Activated T-cell treated with anti-CD3 and anti-CD28 coated beads, Interleukin-2, amount 50 U/mL, for 24 hours (primary cell): Measurements from ENCODE around the gene GBA3.

Source experiments
- DNase-seq: peaks from one replicate; pipeline ENCODE4 v3.0.0-alpha.2; 2020
- H3K27ac Mint-ChIP-seq: 2 replicates; pipeline ENCODE4 v1.8.0; 2020; ENCODE audit warnings: mild to moderate bottlenecking, mixed read lengths
- H3K27me3 Mint-ChIP-seq: 2 replicates; pipeline ENCODE4 v1.8.0; 2020; ENCODE audit warnings: mixed read lengths
- H3K36me3 Mint-ChIP-seq: 2 replicates; pipeline ENCODE4 v1.8.0; 2020; ENCODE audit warnings: low read depth, mixed read lengths
- H3K4me1 Mint-ChIP-seq: 2 replicates; pipeline ENCODE4 v1.8.0; 2020; ENCODE audit warnings: low read depth, mixed read lengths
- H3K4me3 Mint-ChIP-seq: 2 replicates; pipeline ENCODE4 v1.8.0; 2020; ENCODE audit warnings: mild to moderate bottlenecking, moderate library complexity, mixed read lengths
- H3K9me3 Mint-ChIP-seq: 2 replicates; pipeline ENCODE4 v1.8.0; 2020; ENCODE audit warnings: mixed read lengths

GBA3 gene

DNA sequence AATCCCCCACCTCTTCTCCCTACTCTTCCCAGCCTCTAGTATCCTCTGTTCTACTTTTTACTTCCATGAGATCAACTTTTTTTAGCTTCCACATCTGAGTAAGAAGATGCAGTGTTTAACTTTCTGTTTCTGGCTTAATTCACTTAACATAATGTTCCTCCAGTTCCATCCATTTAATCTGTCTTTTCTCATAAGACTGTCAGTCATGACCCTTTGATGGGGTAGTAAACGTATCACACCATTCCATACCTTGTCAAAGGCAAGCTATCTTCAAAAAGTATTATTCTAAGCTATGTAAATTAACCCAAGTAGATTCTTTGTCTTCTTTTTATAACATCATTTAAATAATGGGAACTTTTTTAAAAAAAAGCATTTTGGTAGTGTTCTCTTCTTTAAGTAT lies 15.0 kb upstream of the GBA3 start:
- H3K4me3 Mint-ChIP-seq, result no peak overlapping the region
- H3K9me3 Mint-ChIP-seq, result no peaks in the 10 kb centered on the region
- H3K4me1 Mint-ChIP-seq, result peaks cover 47% of the 10 kb centered on the region
- H3K36me3 Mint-ChIP-seq, result no peaks in the 10 kb centered on the region
- no peak overlapping the region for H3K27ac Mint-ChIP-seq
- no peak for DNase-seq
- no peaks in the 10 kb centered on the region for H3K27me3 Mint-ChIP-seq

GRCh38 chr4:22678940-22679854 lies 13.5 kb upstream of the GBA3 start:
- no peaks in the 10 kb centered on the region for H3K9me3 Mint-ChIP-seq
- H3K36me3 Mint-ChIP-seq, result no peaks in the 10 kb centered on the region
- no peak overlapping the region for H3K4me3 Mint-ChIP-seq
- DNase-seq, result no peak
- peaks cover 39% of the 10 kb centered on the region for H3K4me1 Mint-ChIP-seq
- H3K27ac Mint-ChIP-seq, result no peak overlapping the region
- H3K27me3 Mint-ChIP-seq, result no peaks in the 10 kb centered on the region

DNA sequence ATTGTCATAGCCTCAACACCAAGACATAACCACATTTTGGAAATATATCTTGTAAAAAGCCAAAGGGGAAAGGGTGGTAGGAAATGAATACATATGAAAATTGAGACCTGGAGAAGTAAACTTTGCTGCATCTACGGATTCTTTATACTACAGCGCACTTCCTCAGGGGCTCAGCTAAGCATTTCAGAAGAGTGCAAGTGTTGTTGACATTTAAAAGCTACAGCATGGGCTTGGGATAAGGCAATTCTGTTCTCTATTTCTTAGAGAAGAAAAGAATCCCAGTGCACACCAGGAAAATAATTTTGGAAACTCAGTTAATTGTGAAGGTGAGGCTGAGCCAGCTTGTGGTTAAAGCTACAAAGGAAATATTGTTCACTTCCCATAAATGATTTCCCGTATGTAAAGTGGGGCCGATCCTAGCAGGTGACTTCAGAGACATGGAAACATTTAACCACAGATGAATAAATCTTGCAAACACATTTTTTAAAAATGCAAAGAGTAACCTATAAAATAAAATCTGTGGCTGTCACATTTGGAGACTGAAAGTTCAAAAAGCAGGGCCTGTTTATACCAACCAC lies 12.6 kb upstream of the GBA3 start:
- no peaks in the 10 kb centered on the region for H3K9me3 Mint-ChIP-seq
- DNase-seq, result no peak
- no peak overlapping the region for H3K4me3 Mint-ChIP-seq
- H3K4me1 Mint-ChIP-seq, result peaks cover 34% of the 10 kb centered on the region
- no peak overlapping the region for H3K27ac Mint-ChIP-seq
- H3K27me3 Mint-ChIP-seq, result no peaks in the 10 kb centered on the region
- H3K36me3 Mint-ChIP-seq, result no peaks in the 10 kb centered on the region

GRCh38 chr4:22683726-22684125 lies 9.0 kb upstream of the GBA3 start:
- Mint-ChIP-seq H3K9me3 (no peaks in the 10 kb centered on the region), H3K27ac (no peak overlapping the region), H3K4me3 (no peak overlapping the region), H3K4me1 (peaks cover 20% of the 10 kb centered on the region), H3K27me3 (no peaks in the 10 kb centered on the region), H3K36me3 (no peaks in the 10 kb centered on the region)
- DNase-seq, result no peak

GRCh38 chr4:22686141-22686540 lies 6.6 kb upstream of the GBA3 start:
- no peak overlapping the region for H3K4me3 Mint-ChIP-seq
- no peaks in the 10 kb centered on the region for H3K27me3 Mint-ChIP-seq
- H3K36me3 Mint-ChIP-seq, result no peaks in the 10 kb centered on the region
- H3K27ac Mint-ChIP-seq, result no peak overlapping the region
- no peak for DNase-seq
- no peaks in the 10 kb centered on the region for H3K9me3 Mint-ChIP-seq
- peaks cover 13% of the 10 kb centered on the region for H3K4me1 Mint-ChIP-seq

DNA sequence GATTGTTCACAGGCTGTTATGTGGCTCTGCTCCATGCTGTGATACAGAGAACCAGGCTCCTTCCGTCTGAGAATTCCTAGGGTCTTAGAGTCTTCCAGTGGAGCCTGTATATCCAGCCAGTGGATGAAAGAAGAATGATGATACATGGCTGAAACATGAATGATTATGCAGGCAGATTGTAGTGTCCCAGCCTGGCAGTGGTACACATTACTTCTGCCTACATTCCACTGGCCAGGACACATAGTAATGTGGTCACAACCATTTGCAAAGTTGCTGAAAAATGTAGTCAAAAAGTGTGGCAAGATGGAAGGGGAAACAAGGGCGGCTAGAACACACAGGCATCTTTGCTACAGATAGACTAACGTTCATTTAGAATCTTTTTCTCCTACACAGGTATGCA lies 4.5 kb upstream of the GBA3 start:
- Mint-ChIP-seq H3K27ac (no peak overlapping the region), H3K9me3 (no peaks in the 10 kb centered on the region), H3K4me1 (peaks cover 13% of the 10 kb centered on the region), H3K36me3 (no peaks in the 10 kb centered on the region), H3K4me3 (no peak overlapping the region), H3K27me3 (no peaks in the 10 kb centered on the region)
- DNase-seq, result no peak

- H3K4me3 Mint-ChIP-seq, result no peak overlapping the region
- DNase-seq, result no peak
- no peaks in the 10 kb centered on the region for H3K9me3 Mint-ChIP-seq
- H3K27me3 Mint-ChIP-seq, result no peaks in the 10 kb centered on the region
- no peak overlapping the region for H3K27ac Mint-ChIP-seq
- no peaks in the 10 kb centered on the region for H3K36me3 Mint-ChIP-seq
- H3K4me1 Mint-ChIP-seq, result peaks cover 13% of the 10 kb centered on the region
Measured at GRCh38 chr4:22689428-22689827, 3.3 kb upstream of the GBA3 start.

DNA sequence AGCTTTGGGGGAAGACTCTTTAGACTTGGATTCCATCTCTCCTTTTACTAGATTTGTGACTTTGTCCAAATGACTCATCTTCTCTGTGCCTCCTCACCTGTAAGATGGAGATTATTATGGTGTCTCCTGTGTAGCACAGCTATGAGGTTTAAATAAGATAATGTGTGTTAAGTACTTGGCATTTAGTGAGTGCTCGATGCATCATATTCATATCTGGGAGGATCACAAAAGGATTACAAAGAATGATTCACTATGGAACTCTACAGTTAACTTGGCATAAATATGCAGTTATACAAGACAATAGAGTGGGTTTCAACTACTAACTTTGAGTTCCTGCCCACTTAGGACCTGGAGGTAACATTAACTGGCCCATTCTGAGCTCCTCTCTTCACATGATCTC lies 2.3 kb downstream of the GBA3 start:
- Mint-ChIP-seq H3K27ac (no peak overlapping the region), H3K4me3 (no peak overlapping the region), H3K27me3 (no peaks in the 10 kb centered on the region), H3K36me3 (no peaks in the 10 kb centered on the region), H3K9me3 (no peaks in the 10 kb centered on the region), H3K4me1 (peaks cover 2% of the 10 kb centered on the region)
- DNase-seq, result no peak

DNA sequence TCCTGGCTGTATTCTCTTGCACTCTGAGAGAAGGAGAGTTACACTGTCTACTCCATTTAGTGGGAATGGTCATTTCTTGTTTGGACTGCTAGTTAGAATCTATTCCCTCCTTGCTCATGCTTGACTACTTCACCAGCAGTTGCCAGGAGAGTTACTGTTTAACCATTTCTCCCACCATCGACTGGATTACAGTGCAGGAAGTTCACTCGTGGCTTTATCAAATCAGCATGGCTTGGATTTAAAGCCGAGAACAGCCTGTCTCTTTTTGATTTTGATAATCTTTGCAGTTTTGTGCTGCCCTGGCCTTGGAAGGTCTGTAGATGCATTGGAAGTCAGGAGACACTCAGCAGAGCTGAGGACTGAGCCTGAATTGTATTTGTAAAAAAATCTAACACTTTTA lies 3.2 kb downstream of the GBA3 start:
- Mint-ChIP-seq H3K27ac (no peak overlapping the region), H3K4me1 (no peaks in the 10 kb centered on the region), H3K4me3 (no peak overlapping the region), H3K9me3 (peaks cover 6% of the 10 kb centered on the region), H3K36me3 (no peaks in the 10 kb centered on the region), H3K27me3 (no peaks in the 10 kb centered on the region)
- no peak for DNase-seq

DNA sequence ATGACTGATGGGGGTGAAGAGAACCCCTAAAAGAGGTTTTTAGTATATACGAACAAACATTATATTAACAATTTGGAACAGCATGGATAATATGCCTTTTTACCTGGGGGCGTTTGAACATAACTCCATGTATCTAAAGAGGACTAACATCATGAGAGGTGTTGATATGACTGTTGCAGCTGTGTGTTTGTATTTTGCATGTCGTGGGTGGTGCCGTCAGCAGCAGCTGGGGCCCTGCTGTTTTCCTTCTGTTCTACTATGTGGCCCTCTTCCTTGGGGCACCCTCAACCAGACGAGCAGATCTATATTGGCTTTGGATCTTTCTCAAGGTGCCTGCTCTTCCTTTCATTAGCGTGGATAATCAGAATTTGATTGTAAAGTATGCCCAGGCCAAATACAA lies 11.2 kb downstream of the GBA3 start:
- Mint-ChIP-seq H3K4me3 (no peak overlapping the region), H3K27ac (no peak overlapping the region), H3K4me1 (peaks cover 10% of the 10 kb centered on the region), H3K36me3 (no peaks in the 10 kb centered on the region), H3K27me3 (no peaks in the 10 kb centered on the region), H3K9me3 (peaks cover 12% of the 10 kb centered on the region)
- DNase-seq, result no peak

- Mint-ChIP-seq H3K9me3 (no peaks in the 10 kb centered on the region), H3K36me3 (no peaks in the 10 kb centered on the region), H3K4me3 (no peak overlapping the region), H3K4me1 (peaks cover 10% of the 10 kb centered on the region), H3K27ac (no peak overlapping the region), H3K27me3 (no peaks in the 10 kb centered on the region)
- DNase-seq, result no peak
Measured at GRCh38 chr4:22707390-22707789, 14.7 kb downstream of the GBA3 start.

DNA sequence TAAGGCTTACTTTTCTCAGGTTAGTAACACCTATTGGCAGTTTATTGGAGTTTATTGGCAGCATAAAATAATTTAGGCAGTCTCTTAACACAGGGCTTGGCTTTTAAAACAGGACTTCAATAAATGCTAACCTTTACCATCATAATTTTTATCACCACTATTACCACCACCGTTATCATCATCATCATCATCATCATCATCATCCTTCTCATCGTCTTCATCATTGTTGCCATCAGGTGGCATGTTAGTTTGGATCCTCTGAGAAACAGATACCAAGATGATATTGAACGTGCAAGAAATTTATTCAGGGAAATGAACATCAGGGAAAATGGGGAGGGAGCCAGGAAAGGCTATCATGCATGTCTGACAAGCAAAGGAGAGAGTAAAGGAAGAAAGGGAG lies 16.2 kb downstream of the GBA3 start:
- Mint-ChIP-seq H3K4me1 (peaks cover 10% of the 10 kb centered on the region), H3K27me3 (no peaks in the 10 kb centered on the region), H3K27ac (no peak overlapping the region), H3K4me3 (no peak overlapping the region), H3K36me3 (no peaks in the 10 kb centered on the region), H3K9me3 (no peaks in the 10 kb centered on the region)
- no peak for DNase-seq

DNA sequence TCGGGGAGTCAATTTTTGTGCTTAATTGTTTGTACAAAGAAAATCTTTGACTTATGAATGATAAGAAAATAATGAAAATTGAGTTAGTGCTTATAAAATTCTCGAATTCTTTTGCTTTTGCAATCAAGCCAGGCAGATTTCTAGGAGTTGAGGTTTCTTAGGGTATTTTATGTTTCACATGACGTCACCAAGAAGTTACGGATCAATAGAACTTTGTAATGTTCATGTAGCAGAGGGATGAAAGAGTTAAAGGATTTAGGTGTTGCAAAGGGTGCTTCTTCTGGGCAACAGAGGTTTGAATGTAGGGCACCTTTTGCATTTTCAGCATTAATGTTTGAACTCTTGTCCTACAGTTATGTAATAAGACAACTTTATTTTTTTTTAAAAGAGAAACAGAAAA lies 19.4 kb downstream of the GBA3 start:
- Mint-ChIP-seq H3K27me3 (no peaks in the 10 kb centered on the region), H3K9me3 (no peaks in the 10 kb centered on the region), H3K36me3 (no peaks in the 10 kb centered on the region), H3K27ac (no peak overlapping the region), H3K4me3 (no peak overlapping the region), H3K4me1 (peaks cover 6% of the 10 kb centered on the region)
- no peak for DNase-seq

GRCh38 chr4:22712529-22712928 lies 19.8 kb downstream of the GBA3 start:
- H3K27me3 Mint-ChIP-seq, result no peaks in the 10 kb centered on the region
- H3K36me3 Mint-ChIP-seq, result no peaks in the 10 kb centered on the region
- no peak overlapping the region for H3K27ac Mint-ChIP-seq
- no peaks in the 10 kb centered on the region for H3K9me3 Mint-ChIP-seq
- DNase-seq, result no peak
- H3K4me3 Mint-ChIP-seq, result no peak overlapping the region
- H3K4me1 Mint-ChIP-seq, result peaks cover 3% of the 10 kb centered on the region

DNA sequence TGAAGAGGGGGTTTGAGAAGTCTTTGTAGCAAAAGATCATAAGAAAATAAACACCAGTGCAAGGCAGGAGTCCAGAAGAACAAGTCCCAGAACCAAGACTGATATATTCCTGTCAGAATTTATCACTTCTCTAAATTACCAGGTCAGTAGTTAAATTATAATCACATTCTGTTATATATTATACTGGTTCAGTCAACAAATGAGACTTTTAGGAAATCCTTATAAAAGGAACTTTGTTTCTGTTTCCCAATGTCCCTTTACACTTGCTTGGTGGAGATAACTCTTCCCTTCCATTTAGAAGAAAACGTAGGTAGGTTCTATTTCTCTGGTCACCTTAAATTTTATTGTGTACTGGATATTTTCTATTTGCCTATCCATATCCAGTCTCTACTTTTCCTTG lies 21.1 kb downstream of the GBA3 start:
- Mint-ChIP-seq H3K4me3 (no peak overlapping the region), H3K9me3 (no peaks in the 10 kb centered on the region), H3K27me3 (no peaks in the 10 kb centered on the region), H3K4me1 (no peaks in the 10 kb centered on the region), H3K27ac (no peak overlapping the region), H3K36me3 (no peaks in the 10 kb centered on the region)
- DNase-seq, result no peak
